Left colon (tissue), 2 donors: ENCODE data around the gene GATM. TPM values are rescaled to one million over a fixed set of nuclear protein-coding genes. Genes with fewer than 3 reads are reported as not detected.
"Not testable (repeated sequence)": the region's sequence is repeated elsewhere in the genome, so short reads cannot be mapped to it uniquely, and the experiment has no call there.

ENCODE experiments used
- ATAC-seq: fragments of 200-7000 bp; cut with Tn5 transposase; one replicate; pipeline ENCODE4 v1.9.1; 2020; ENCODE audit warnings: mild to moderate bottlenecking, moderate library complexity
- DNase-seq, 2 donors: peaks; one replicate each; pipeline ENCODE4 v3.0.0-alpha.2; 2020
- intact Hi-C, 2 donors: fragments of 100-400 bp; cut with DNase I in 1 of 2; cut with micrococcal nuclease in 1 of 2; formaldehyde crosslinking; loops; one replicate each; pipeline versions ENCODE4 v1.11.2 to v1.14.0; 2022; cut with DNase I, micrococcal nuclease
- total RNA-seq, 2 donors: library from RNA; stranded (reverse); fragmentation: NEBNext Ultra II Directional; extraction: Animal tissue kit (Norgen Biotek cat#: 25700); gene quantifications; one replicate each; pipeline ENCODE4 v1.2.1, GENCODE V29; 2021
- donor health status: DM: no; HTN: no; CAD: no.
- donor health status: DM: yes; HTN: yes; CAD: no.

GATM gene
- total RNA-seq, 2 donors from 2014 or later, result 3.5 to 12.0 TPM

GRCh38 chr15:45328663-45329062 lies 49.7 kb downstream of the GATM start:
- DNase-seq, result no peak
- no peak for ATAC-seq
- intact Hi-C loops, result no loop called here

GRCh38 chr15:45326741-45327140 lies 51.6 kb downstream of the GATM start:
- ATAC-seq, result no peak
- no peak for DNase-seq
- intact Hi-C loops, result no loop called here

GRCh38 chr15:45326280-45326679 lies 52.1 kb downstream of the GATM start:
- intact Hi-C loops, result no loop called here
- DNase-seq (no peak), ATAC-seq (no peak)

- DNase-seq (no peak), ATAC-seq (peak; percentile 49)
- intact Hi-C loops, result no loop called here
These were observed 57.7 kb downstream of the GATM start for GRCh38 chr15:45320581-45321205.

GRCh38 chr15:45319472-45320214 lies 58.7 kb downstream of the GATM start:
- ATAC-seq, result peak; percentile 45
- intact Hi-C loops, result no loop called here
- DNase-seq, result no peak

GRCh38 chr15:45314960-45315359 lies 63.4 kb downstream of the GATM start:
- intact Hi-C loops, result no loop called here
- peak in 1 of 2 donors; percentile 25 for DNase-seq
- ATAC-seq, result no peak

- ATAC-seq, intact Hi-C loops, DNase-seq: not testable (repeated sequence)
These were observed 64.2 kb downstream of the GATM start for GRCh38 chr15:45314117-45314516.

Other genes starting within 250 kb of the GATM start
- gene DUOXA1, start 248.7 kb downstream of the GATM start, total RNA-seq, result 1 to 10 TPM in 1 of 2 donors, under 1 TPM in 1; 0.67 to 1.6 TPM
- under 1 TPM; 0.56 to 0.85 TPM for gene DUOX1, start 248.6 kb downstream of the GATM start, total RNA-seq
- 1 to 10 TPM; 5.6 to 8.3 TPM for gene SHF, start 190.6 kb downstream of the GATM start, total RNA-seq
- 10 to 100 TPM; 39.0 to 44.9 TPM for gene SLC28A2, start 126.3 kb downstream of the GATM start, total RNA-seq
- 10 to 100 TPM; 14.5 to 18.3 TPM for gene SLC30A4, start 144.2 kb upstream of the GATM start, total RNA-seq
- 10 to 100 TPM; 24.0 to 25.9 TPM for gene BLOC1S6, start 208.8 kb upstream of the GATM start, total RNA-seq